ENCODE measurements around the gene PXDN. TPM values are rescaled to one million over a fixed set of nuclear protein-coding genes. Genes with fewer than 3 reads are reported as not detected.

Gene PXDN
- total RNA-seq, 1 experiment from 2014 or later = 146 TPM

DNA sequence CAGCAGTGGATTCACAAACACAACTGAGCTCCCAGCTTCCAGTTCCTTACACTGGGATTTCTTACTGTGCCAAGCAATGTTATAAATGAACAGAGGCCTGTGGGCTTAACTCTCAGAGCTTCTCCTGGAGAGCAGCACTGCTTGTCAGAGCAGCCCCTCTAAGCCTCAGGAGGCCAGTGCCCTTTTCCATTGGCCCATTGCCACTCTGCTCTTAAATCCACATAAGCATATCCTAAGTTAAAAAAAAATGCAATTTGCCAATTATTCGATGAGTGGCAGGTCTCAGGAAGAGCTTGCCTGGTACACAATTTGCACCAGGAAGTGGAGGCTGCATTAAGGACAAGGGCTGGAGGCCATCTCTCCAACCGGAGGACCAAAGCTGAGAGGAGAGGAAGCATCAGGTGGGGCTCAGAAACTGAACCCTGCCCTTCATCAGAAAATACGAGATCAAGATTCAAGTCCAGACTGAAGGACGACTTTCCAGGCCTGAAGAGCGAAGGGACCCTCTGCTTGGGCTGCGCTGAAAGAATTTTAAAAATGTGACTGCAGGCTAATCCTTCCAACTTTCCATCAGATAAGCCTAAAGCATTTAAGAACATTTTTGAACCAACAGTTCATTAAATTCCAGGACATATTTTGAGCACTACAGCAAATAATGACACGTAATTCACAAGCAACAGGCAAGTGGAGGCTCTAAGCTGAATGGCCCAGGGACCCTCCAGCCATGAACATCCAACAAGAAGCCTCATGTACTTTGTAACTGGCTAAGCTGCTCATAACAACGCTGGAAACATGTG is 28.4 kb upstream of the PXDN start:
- TF ChIP-seq, protein P1, sequence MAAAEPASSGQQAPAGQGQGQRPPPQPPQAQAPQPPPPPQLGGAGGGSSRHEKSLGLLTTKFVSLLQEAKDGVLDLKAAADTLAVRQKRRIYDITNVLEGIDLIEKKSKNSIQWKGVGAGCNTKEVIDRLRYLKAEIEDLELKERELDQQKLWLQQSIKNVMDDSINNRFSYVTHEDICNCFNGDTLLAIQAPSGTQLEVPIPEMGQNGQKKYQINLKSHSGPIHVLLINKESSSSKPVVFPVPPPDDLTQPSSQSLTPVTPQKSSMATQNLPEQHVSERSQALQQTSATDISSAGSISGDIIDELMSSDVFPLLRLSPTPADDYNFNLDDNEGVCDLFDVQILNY (CRISPR knock-in tag; IDR thresholded peaks at IDR 0.05) = no peak
- TF ChIP-seq ZNF532 (CRISPR knock-in tag; IDR thresholded peaks at IDR 0.05; ENCODE audit: borderline replicate concordance) (no peak), CBFB (CRISPR knock-in tag; IDR thresholded peaks at IDR 0.05; ENCODE audit: low read depth) (no peak)
- DNase-seq (ENCODE audit: low spot score) = no peak
- H3K9me3 Mint-ChIP-seq = no peaks in the 10 kb centered on the region
- H3K27ac Mint-ChIP-seq = no peak overlapping the region
- H3K27me3 Mint-ChIP-seq (ENCODE audit: low read depth) = peaks cover 6% of the 10 kb centered on the region; the same call in 1 of the 2 replicates
- H3K36me3 Mint-ChIP-seq = no peaks in the 10 kb centered on the region
- peaks cover 28% of the 10 kb centered on the region for H3K4me1 Mint-ChIP-seq
- POLR2A ChIA-PET = no interaction called here
- ATAC-seq = no peak
- CTCF ChIA-PET = interaction anchor here (0.8 to 1.6 kb wide), 3 partner anchors 8 to 226 kb away, joined by 3 to 6 read pairs (median 3); no protein-coding TSS in a partner anchor
- H3K4me3 Mint-ChIP-seq = no peak overlapping the region

DNA sequence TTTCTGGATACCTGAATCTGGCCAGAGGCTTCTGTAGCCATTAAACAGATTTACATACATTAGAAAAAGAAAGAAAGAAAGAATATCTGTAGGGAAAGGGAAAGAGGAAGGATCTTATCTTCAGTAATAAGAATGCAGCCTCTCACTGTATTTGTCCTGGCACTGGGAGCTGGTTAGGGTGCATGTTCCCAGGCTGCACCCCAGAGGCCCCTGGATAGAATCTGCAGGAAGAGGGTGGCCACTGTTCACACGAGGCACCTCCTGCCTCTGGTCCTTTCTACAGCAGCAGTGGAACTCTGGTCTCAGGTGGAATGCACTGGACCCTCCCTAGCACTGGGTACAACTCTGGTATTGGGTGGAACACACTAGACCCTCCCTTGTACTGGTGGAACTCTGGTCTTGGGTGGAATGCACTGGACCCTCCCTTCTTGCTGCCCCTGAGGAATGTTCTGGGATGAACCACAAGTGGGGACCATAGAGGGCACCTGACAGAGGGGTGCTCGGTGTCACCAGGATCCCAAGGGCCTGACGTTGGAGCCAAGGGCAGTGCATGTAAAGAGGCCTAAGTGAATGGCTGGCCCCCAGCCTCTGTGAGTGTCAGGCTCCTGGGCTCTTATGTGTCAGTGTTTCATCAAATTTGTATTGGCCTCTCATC is 27.4 kb upstream of the PXDN start:
- Mint-ChIP-seq H3K4me3 (no peak overlapping the region), H3K36me3 (no peaks in the 10 kb centered on the region), H3K27ac (no peak overlapping the region), H3K9me3 (no peaks in the 10 kb centered on the region), H3K4me1 (peaks cover 35% of the 10 kb centered on the region), H3K27me3 (ENCODE audit: low read depth) (peaks cover 6% of the 10 kb centered on the region)
- CTCF ChIA-PET = interaction anchor here (0.9 to 1.6 kb wide), 4 partner anchors 9 to 225 kb away, joined by 3 to 6 read pairs (median 3); no protein-coding TSS in a partner anchor
- DNase-seq (ENCODE audit: low spot score) = no peak
- TF ChIP-seq SOX15 (CRISPR knock-in tag; IDR thresholded peaks at IDR 0.05) = no peak
- no peak for TF ChIP-seq JUN (CRISPR knock-in tag; IDR thresholded peaks at IDR 0.05)
- POLR2A ChIA-PET = no interaction called here
- no peak; the same call in 1 of the 2 replicates for ATAC-seq

GRCh38 chr2:1770566-1771380 is 26.5 kb upstream of the PXDN start:
- no peak overlapping the region; the same call in 1 of the 2 replicates for H3K27ac Mint-ChIP-seq
- ChIA-PET CTCF (interaction anchor here (1.1 to 1.7 kb wide), 10 partner anchors 11 to 623 kb away, joined by 3 to 15 read pairs (median 4); no protein-coding TSS in a partner anchor), POLR2A (no interaction called here)
- no peak overlapping the region for H3K4me3 Mint-ChIP-seq
- H3K36me3 Mint-ChIP-seq = no peaks in the 10 kb centered on the region
- H3K27me3 Mint-ChIP-seq (ENCODE audit: low read depth) = peaks cover 6% of the 10 kb centered on the region
- peaks cover 42% of the 10 kb centered on the region for H3K4me1 Mint-ChIP-seq
- H3K9me3 Mint-ChIP-seq = no peaks in the 10 kb centered on the region
- ATAC-seq (no peak), DNase-seq (ENCODE audit: low spot score) (no peak)
- TF ChIP-seq TP53 (CRISPR knock-in tag; IDR thresholded peaks at IDR 0.05) (no peak), ETV6 (CRISPR knock-in tag; IDR thresholded peaks at IDR 0.05) (no peak)
- TF ChIP-seq, protein P2, sequence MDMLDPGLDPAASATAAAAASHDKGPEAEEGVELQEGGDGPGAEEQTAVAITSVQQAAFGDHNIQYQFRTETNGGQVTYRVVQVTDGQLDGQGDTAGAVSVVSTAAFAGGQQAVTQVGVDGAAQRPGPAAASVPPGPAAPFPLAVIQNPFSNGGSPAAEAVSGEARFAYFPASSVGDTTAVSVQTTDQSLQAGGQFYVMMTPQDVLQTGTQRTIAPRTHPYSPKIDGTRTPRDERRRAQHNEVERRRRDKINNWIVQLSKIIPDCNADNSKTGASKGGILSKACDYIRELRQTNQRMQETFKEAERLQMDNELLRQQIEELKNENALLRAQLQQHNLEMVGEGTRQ (CRISPR knock-in tag; IDR thresholded peaks at IDR 0.05) = no peak
- TF ChIP-seq, protein P3, sequence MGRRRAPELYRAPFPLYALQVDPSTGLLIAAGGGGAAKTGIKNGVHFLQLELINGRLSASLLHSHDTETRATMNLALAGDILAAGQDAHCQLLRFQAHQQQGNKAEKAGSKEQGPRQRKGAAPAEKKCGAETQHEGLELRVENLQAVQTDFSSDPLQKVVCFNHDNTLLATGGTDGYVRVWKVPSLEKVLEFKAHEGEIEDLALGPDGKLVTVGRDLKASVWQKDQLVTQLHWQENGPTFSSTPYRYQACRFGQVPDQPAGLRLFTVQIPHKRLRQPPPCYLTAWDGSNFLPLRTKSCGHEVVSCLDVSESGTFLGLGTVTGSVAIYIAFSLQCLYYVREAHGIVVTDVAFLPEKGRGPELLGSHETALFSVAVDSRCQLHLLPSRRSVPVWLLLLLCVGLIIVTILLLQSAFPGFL (CRISPR knock-in tag; IDR thresholded peaks at IDR 0.05; ENCODE audit: borderline replicate concordance) = no peak
